ENCODE results near the gene ARHGEF4. TPM values are rescaled to one million over a fixed set of nuclear protein-coding genes. Genes with fewer than 3 reads are reported as not detected.
A peak's percentile ranks its signal among the peaks of the same experiment; 100 is the strongest.

Gene ARHGEF4
- total and polyA plus RNA-seq, 3 experiments from 2014 or later, result 0.51 to 5.3 (median 1.2) TPM

- peaks cover 9 to 25% of the 10 kb centered on the region in 2 donors for H3K27me3 Mint-ChIP-seq
- peaks cover 0 to 5% (median 0%) of the 10 kb centered on the region in 3 donors for H3K4me1 Mint-ChIP-seq
- H3K27me3 ChIP-seq (ENCODE audit: insufficient read depth, low read length, poor library complexity, severe bottlenecking), result peaks cover 6% of the 10 kb centered on the region
- H3K36me3 Mint-ChIP-seq, result no peaks in the 10 kb centered on the region
- ChIA-PET CTCF (interaction anchor here (1.3 kb wide), 1 partner anchor 41 kb away, joined by 4 read pairs; no protein-coding TSS in a partner anchor), POLR2A (no interaction called here)
- H3K27ac Mint-ChIP-seq, result peak overlapping the region in 1 of 8 donors; percentile 74
- DNase-seq, result peak in 1 of 5 donors; percentile 39
- H3K9me3 ChIP-seq (ENCODE audit: low read length), result no peaks in the 10 kb centered on the region
- H3K27ac ChIP-seq (ENCODE audit: low read depth, low read length), result no peak overlapping the region
- no peaks in the 10 kb centered on the region for H3K36me3 ChIP-seq (ENCODE audit: insufficient read depth, low read length)
- H3K4me3 Mint-ChIP-seq, result no peak overlapping the region
- H3K4me1 ChIP-seq (ENCODE audit: insufficient read depth, low read length), result no peaks in the 10 kb centered on the region
- H3K4me3 ChIP-seq (ENCODE audit: low read length), result no peak overlapping the region
- H3K9me3 Mint-ChIP-seq, result no peaks in the 10 kb centered on the region
Observed at GRCh38 chr2:130832296-130832940, 4.3 kb upstream of the ARHGEF4 start.

DNA sequence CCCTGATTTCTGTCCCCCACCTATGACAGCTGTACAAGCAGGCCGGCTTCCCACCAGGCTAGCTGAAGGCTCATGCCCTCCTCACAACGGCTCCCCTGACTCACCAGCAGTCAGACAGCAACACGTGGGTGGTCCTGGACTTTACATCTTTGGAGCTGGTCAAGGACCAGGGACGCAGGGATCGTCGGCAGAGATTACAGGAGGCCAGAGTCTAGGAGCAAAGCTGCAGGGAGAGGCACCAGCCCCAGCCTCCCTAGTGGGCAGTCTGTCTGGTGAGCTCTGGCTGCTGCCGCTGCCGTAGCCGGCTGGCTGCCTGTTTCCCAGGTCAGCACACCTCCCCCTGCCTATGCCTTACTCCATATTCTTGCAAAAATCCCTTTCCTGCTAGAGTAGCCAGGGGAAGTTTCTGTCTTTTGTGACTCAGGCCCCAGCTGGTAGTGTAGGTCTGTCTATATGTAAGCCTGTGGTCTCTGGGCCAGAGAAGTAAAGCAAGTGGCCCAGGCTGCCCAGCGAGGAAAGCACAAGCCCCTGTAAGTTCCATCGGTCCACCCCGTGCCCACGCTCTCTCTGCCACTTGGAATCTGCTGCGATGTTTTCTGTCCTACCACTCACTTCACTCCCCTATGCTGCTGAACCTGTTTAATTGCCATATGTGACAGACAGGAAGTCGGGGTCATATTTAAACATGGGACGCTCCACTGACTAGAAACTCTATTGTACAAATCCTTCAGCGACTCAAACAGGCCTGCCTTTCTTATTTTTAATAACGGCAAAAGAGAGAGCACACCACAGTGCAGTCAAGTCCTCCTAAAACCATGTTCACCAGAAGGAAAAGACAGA is 2.4 kb upstream of the ARHGEF4 start:
- Histone ChIP-seq H3K4me3 (ENCODE audit: low read length) (no peak overlapping the region), H3K27me3 (ENCODE audit: insufficient read depth, low read length, poor library complexity, severe bottlenecking) (peaks cover 6% of the 10 kb centered on the region)
- CTCF ChIA-PET, result interaction anchor here (1.1 to 1.2 kb wide), 2 partner anchors 9 to 37 kb away, joined by 3 read pairs; no protein-coding TSS in a partner anchor

GRCh38 chr2:130834931-130835765 is 1.6 kb upstream of the ARHGEF4 start:
- H3K4me3 Mint-ChIP-seq, result peak overlapping the region in 3 of 7 donors; percentile 14 to 39 (median 35)
- Histone ChIP-seq H3K27ac (ENCODE audit: low read depth, low read length) (no peak overlapping the region), H3K36me3 (ENCODE audit: insufficient read depth, low read length) (no peaks in the 10 kb centered on the region), H3K4me3 (ENCODE audit: low read length) (no peak overlapping the region), H3K4me1 (ENCODE audit: insufficient read depth, low read length) (no peaks in the 10 kb centered on the region), H3K9me3 (ENCODE audit: low read length) (no peaks in the 10 kb centered on the region), H3K27me3 (ENCODE audit: insufficient read depth, low read length, poor library complexity, severe bottlenecking) (peaks cover 6% of the 10 kb centered on the region)
- no peaks in the 10 kb centered on the region for H3K9me3 Mint-ChIP-seq
- peaks cover 0 to 5% (median 0%) of the 10 kb centered on the region in 3 donors for H3K4me1 Mint-ChIP-seq
- ChIA-PET POLR2A (no interaction called here), CTCF (interaction anchor here (1.2 kb wide), 1 partner anchor 38 kb away, joined by 3 read pairs; no protein-coding TSS in a partner anchor)
- peaks cover 12 to 42% of the 10 kb centered on the region in 2 donors for H3K27me3 Mint-ChIP-seq
- H3K27ac Mint-ChIP-seq, result no peak overlapping the region
- DNase-seq, result peak in 1 of 5 donors; percentile 30
- no peaks in the 10 kb centered on the region for H3K36me3 Mint-ChIP-seq

More for the DNA sequence above, 2.4 kb upstream of the ARHGEF4 start:
- Histone ChIP-seq H3K36me3 (ENCODE audit: insufficient read depth, low read length) (no peaks in the 10 kb centered on the region), H3K9me3 (ENCODE audit: low read length) (no peaks in the 10 kb centered on the region), H3K4me1 (ENCODE audit: insufficient read depth, low read length) (no peaks in the 10 kb centered on the region), H3K27ac (ENCODE audit: low read depth, low read length) (no peak overlapping the region)
- no peaks in the 10 kb centered on the region for H3K9me3 Mint-ChIP-seq
- H3K36me3 Mint-ChIP-seq, result no peaks in the 10 kb centered on the region
- peaks cover 0 to 5% (median 0%) of the 10 kb centered on the region in 3 donors for H3K4me1 Mint-ChIP-seq
- no peak overlapping the region for H3K27ac Mint-ChIP-seq
- POLR2A ChIA-PET, result interaction anchor here (0.6 kb wide), 1 partner anchor 18 kb away, joined by 5 read pairs; no protein-coding TSS in a partner anchor
- DNase-seq, result peak in 1 of 5 donors; percentile 36
- H3K4me3 Mint-ChIP-seq, result peak overlapping the region in 1 of 7 donors; percentile 14
- peaks cover 15 to 38% of the 10 kb centered on the region in 2 donors for H3K27me3 Mint-ChIP-seq

DNA sequence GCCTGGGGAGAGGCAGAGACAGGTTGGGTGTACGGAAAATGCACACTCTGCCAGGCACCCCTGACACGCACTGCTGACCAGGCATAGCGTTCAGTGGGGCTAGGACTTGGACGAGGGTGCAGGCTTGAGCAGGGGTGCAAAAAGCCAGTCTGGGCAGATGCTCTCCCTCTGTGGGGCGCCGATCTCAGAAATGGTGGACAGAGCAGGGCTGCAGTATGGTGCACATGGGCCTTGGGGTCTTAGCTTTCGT is 1.0 kb upstream of the ARHGEF4 start:
- Histone ChIP-seq H3K27me3 (ENCODE audit: insufficient read depth, low read length, poor library complexity, severe bottlenecking) (peaks cover 6% of the 10 kb centered on the region), H3K4me3 (ENCODE audit: low read length) (no peak overlapping the region), H3K4me1 (ENCODE audit: insufficient read depth, low read length) (no peaks in the 10 kb centered on the region), H3K9me3 (ENCODE audit: low read length) (no peaks in the 10 kb centered on the region), H3K36me3 (ENCODE audit: insufficient read depth, low read length) (no peaks in the 10 kb centered on the region), H3K27ac (ENCODE audit: low read depth, low read length) (no peak overlapping the region)
- no peaks in the 10 kb centered on the region for H3K36me3 Mint-ChIP-seq
- no peaks in the 10 kb centered on the region for H3K9me3 Mint-ChIP-seq
- POLR2A ChIA-PET, result no interaction called here
- no peak overlapping the region for H3K27ac Mint-ChIP-seq
- peaks cover 12 to 45% of the 10 kb centered on the region in 2 donors for H3K27me3 Mint-ChIP-seq
- CTCF ChIA-PET, result interaction anchor here (1.5 kb wide), 1 partner anchor 38 kb away, joined by 4 read pairs; no protein-coding TSS in a partner anchor
- DNase-seq, result no peak
- H3K4me3 Mint-ChIP-seq, result no peak overlapping the region
- H3K4me1 Mint-ChIP-seq, result peaks cover 0 to 5% (median 0%) of the 10 kb centered on the region in 3 donors

GRCh38 chr2:130837175-130837810 is 579 bp downstream of the ARHGEF4 start:
- H3K27me3 Mint-ChIP-seq, result peaks cover 12 to 53% of the 10 kb centered on the region in 2 donors
- no peaks in the 10 kb centered on the region for H3K9me3 Mint-ChIP-seq
- no peaks in the 10 kb centered on the region for H3K36me3 Mint-ChIP-seq
- no peak overlapping the region for H3K4me3 ChIP-seq (ENCODE audit: low read length)
- no peaks in the 10 kb centered on the region for H3K36me3 ChIP-seq (ENCODE audit: insufficient read depth, low read length)
- no peak overlapping the region for H3K27ac Mint-ChIP-seq
- peak in 1 of 5 donors; percentile 41 for DNase-seq
- no peak overlapping the region for H3K4me3 Mint-ChIP-seq
- ChIA-PET POLR2A (no interaction called here), CTCF (interaction anchor here (1.5 kb wide), 1 partner anchor 40 kb away, joined by 4 read pairs; no protein-coding TSS in a partner anchor)
- peaks cover 6% of the 10 kb centered on the region for H3K27me3 ChIP-seq (ENCODE audit: insufficient read depth, low read length, poor library complexity, severe bottlenecking)
- H3K4me1 Mint-ChIP-seq, result peaks cover 0 to 5% (median 0%) of the 10 kb centered on the region in 3 donors
- H3K9me3 ChIP-seq (ENCODE audit: low read length), result no peaks in the 10 kb centered on the region
- no peak overlapping the region for H3K27ac ChIP-seq (ENCODE audit: low read depth, low read length)
- H3K4me1 ChIP-seq (ENCODE audit: insufficient read depth, low read length), result no peaks in the 10 kb centered on the region

DNA sequence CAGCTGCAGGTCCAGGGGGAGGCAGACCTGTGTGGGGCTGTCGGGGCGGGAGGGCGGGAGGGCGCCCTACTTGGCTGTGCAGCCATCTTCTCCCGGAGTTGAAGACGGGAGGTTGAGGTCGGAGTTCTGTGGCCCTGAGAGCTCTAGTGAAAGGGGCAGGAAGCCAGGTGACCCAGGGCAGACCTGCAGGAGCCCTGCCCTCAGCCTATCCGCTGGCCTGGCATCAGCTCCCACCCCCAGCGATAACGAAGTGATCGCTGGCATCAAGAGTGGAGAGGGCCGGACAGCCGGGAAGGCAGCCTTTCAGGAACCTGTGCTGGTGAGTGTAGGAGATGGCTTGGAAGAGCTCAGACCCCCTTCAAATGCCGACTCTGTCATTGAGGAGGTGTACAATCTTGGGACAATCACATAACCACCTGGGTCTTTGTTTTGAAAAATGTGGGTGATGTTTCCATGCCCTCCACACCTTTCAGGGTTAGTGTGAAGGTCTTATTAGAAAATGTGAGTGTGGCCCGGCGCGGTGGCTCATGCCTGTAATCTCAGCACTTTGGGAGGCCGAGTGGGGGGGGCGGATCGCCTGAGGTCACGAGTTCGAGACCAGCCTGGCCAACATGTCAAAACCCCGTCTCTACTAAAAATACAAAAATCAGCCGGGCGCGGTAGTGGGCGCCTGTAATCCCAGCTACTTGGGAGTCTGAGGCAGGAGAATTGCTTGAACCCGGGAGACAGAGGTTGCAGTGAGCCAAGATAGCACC is 1.3 kb downstream of the ARHGEF4 start:
- POLR2A ChIA-PET, result no interaction called here
- DNase-seq, result peak in 1 of 5 donors; percentile 26
- Histone ChIP-seq H3K4me1 (ENCODE audit: insufficient read depth, low read length) (no peaks in the 10 kb centered on the region), H3K27ac (ENCODE audit: low read depth, low read length) (no peak overlapping the region), H3K9me3 (ENCODE audit: low read length) (no peaks in the 10 kb centered on the region), H3K4me3 (ENCODE audit: low read length) (no peak overlapping the region), H3K36me3 (ENCODE audit: insufficient read depth, low read length) (no peaks in the 10 kb centered on the region), H3K27me3 (ENCODE audit: insufficient read depth, low read length, poor library complexity, severe bottlenecking) (peaks cover 6% of the 10 kb centered on the region)
- Mint-ChIP-seq H3K27ac (no peak overlapping the region), H3K9me3 (no peaks in the 10 kb centered on the region), H3K36me3 (no peaks in the 10 kb centered on the region), H3K27me3 (peaks cover 11 to 47% of the 10 kb centered on the region in 2 donors), H3K4me3 (peak overlapping the region in 2 of 7 donors; percentile 26 to 41), H3K4me1 (peaks cover 0 to 5% (median 0%) of the 10 kb centered on the region in 3 donors)
- CTCF ChIA-PET, result no interaction called here
